Measurements from ENCODE around the gene CHCHD3. TPM values are rescaled to one million over a fixed set of nuclear protein-coding genes. Genes with fewer than 3 reads are reported as not detected.
"Not testable (repeated sequence)": the region's sequence is repeated elsewhere in the genome, so short reads cannot be mapped to it uniquely, and the experiment has no call there.

CHCHD3 gene
- total and polyA plus RNA-seq, 2 experiments from 2014 or later: 65.3 to 68.5 TPM

DNA sequence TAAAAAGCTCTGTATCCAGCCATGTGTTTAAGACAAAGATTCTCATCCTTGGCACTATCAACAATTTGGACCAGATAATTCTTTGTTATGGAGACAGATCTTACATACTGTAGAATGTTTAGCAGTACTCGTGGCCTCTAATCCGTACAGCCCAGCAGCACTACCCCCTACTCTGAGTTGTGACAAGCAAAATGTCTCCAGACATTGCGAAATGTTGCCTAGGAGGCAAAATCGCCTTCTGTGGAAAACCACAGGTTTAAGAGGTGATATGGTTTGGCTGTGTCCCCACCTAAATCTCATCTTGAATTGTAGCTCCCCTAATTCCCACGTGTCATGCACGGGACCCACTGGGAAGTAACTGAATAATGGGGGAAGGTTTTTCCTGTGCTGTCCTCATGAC, 186.7 kb downstream of the CHCHD3 start:
- WGBS (ENCODE audit: low lambda C conversion rate, missing lambda C conversion rate): 84% methylated on average over 6 of the region's 6 CpGs
- TF ChIP-seq, protein P1, sequence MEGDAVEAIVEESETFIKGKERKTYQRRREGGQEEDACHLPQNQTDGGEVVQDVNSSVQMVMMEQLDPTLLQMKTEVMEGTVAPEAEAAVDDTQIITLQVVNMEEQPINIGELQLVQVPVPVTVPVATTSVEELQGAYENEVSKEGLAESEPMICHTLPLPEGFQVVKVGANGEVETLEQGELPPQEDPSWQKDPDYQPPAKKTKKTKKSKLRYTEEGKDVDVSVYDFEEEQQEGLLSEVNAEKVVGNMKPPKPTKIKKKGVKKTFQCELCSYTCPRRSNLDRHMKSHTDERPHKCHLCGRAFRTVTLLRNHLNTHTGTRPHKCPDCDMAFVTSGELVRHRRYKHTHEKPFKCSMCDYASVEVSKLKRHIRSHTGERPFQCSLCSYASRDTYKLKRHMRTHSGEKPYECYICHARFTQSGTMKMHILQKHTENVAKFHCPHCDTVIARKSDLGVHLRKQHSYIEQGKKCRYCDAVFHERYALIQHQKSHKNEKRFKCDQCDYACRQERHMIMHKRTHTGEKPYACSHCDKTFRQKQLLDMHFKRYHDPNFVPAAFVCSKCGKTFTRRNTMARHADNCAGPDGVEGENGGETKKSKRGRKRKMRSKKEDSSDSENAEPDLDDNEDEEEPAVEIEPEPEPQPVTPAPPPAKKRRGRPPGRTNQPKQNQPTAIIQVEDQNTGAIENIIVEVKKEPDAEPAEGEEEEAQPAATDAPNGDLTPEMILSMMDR (IDR thresholded peaks at IDR 0.05; ENCODE audit: poor library complexity): no peak
- TF ChIP-seq EZH2phosphoT487 (IDR thresholded peaks at IDR 0.05; ENCODE audit: low read depth, severe bottlenecking, unreplicated experiment): no peak
- TF ChIP-seq EZH2 (IDR thresholded peaks at IDR 0.05; ENCODE audit: borderline replicate concordance): no peak

DNA sequence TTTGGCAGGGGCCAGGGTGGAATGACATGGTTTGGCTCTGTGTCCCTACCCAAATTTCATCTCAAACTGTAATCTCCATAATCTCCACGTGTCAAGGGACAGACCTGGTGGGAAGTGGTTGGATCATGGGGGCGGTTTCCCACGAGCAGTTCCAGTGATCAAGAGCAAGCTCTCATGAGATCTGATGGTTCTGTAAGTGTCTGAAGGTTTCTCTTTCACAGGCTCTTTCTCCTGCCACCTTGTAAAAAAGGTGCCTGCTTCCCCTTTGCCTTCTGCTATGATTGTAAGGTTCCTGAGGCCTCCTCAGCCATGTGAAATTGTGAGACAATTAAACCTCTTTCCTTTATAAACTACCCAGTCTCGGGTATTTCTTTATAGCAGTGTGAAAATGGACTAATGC, 188.3 kb downstream of the CHCHD3 start:
- TF ChIP-seq, protein P1 (IDR thresholded peaks at IDR 0.05; ENCODE audit: poor library complexity): no peak
- TF ChIP-seq EZH2 (IDR thresholded peaks at IDR 0.05; ENCODE audit: borderline replicate concordance): no peak
- H3K4me3 ChIP-seq: no peak overlapping the region
- no peaks in the 10 kb centered on the region for H3K4me1 ChIP-seq (ENCODE audit: insufficient read depth)
- no peaks in the 10 kb centered on the region for H3K9me3 ChIP-seq (ENCODE audit: low read depth)
- H3K4me2 ChIP-seq: no peak overlapping the region
- H3K36me3 ChIP-seq (replicated peaks; ENCODE audit: insufficient read depth, low read depth): no peaks in the 10 kb centered on the region
- no peaks in the 10 kb centered on the region for H3K27me3 ChIP-seq
- H2AFZ ChIP-seq: no peak overlapping the region
- DNase-seq (ENCODE audit: low spot score): no peak
- no peaks in the 10 kb centered on the region for H3K9me2 ChIP-seq (replicated peaks; ENCODE audit: insufficient read depth)
- H4K20me1 ChIP-seq (ENCODE audit: insufficient read depth, poor library complexity, severe bottlenecking): no peaks in the 10 kb centered on the region
- WGBS (ENCODE audit: low lambda C conversion rate, missing lambda C conversion rate): 93% methylated on average over 4 of the region's 4 CpGs
- H3K27ac ChIP-seq: no peak overlapping the region
- no peaks in the 10 kb centered on the region for H3K79me2 ChIP-seq

More for the DNA sequence above, 186.7 kb downstream of the CHCHD3 start:
- Histone ChIP-seq H3K79me2 (no peaks in the 10 kb centered on the region), H3K36me3 (replicated peaks; ENCODE audit: insufficient read depth, low read depth) (no peaks in the 10 kb centered on the region), H3K4me1 (ENCODE audit: insufficient read depth) (no peaks in the 10 kb centered on the region), H3K9me3 (ENCODE audit: low read depth) (no peaks in the 10 kb centered on the region), H2AFZ (no peak overlapping the region), H3K27ac (no peak overlapping the region), H3K4me2 (no peak overlapping the region), H3K27me3 (no peaks in the 10 kb centered on the region), H3K9me2 (replicated peaks; ENCODE audit: insufficient read depth) (no peaks in the 10 kb centered on the region), H3K4me3 (no peak overlapping the region), H4K20me1 (ENCODE audit: insufficient read depth, poor library complexity, severe bottlenecking) (no peaks in the 10 kb centered on the region)
- no peak for DNase-seq (ENCODE audit: low spot score)

DNA sequence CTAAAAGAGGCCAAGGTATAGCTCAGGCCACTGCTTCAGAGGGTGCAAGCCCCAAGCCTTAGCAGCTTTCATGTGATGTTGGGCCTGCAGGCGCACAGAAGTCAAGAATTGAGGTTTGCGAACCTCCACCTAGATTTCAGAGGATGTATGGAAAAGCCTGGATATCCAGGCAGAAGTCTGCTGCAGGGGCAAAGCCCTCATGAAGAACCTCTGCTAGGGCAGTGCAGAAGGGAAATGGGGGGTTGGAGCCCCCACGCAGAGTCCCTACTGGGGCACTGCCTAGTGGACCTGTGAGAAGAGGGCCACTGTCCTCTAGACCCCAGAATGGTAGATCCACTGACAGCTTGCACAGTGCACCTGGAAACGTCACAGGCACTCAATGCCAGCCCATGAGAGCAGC, 189.1 kb downstream of the CHCHD3 start:
- not testable (repeated sequence) for H3K27me3 ChIP-seq; H3K79me2 ChIP-seq; H3K9me2 ChIP-seq (replicated peaks; ENCODE audit: insufficient read depth); H3K36me3 ChIP-seq (replicated peaks; ENCODE audit: insufficient read depth, low read depth); H3K4me1 ChIP-seq (ENCODE audit: insufficient read depth); H3K9me3 ChIP-seq (ENCODE audit: low read depth); H2AFZ ChIP-seq; H3K27ac ChIP-seq; H3K4me2 ChIP-seq; H3K4me3 ChIP-seq; DNase-seq (ENCODE audit: low spot score); H4K20me1 ChIP-seq (ENCODE audit: insufficient read depth, poor library complexity, severe bottlenecking)
- WGBS (ENCODE audit: low lambda C conversion rate, missing lambda C conversion rate): 98% methylated on average over 4 of the region's 4 CpGs

DNA sequence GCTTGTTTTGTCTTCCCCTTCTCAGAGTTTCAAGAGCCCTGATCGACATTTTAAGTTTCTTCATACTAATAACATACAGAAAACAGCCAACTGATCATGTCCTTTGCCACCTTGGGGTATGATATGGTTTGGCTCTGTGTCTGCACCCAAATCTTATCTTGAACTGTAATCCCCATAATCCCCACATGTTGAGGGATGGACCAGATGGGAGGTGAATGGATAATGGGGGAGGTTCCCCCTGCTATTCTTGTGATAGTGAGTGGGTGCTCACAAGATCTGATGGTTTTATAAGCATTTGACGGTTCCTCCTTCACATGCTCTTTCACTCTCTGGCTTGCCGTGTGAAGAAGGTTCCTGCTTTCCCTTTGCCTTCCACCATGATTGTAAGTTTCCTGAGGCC, 190.3 kb downstream of the CHCHD3 start:
- no peak overlapping the region for H3K27ac ChIP-seq
- no peak overlapping the region for H3K4me3 ChIP-seq
- 70% methylated on average over 3 of the region's 3 CpGs for WGBS (ENCODE audit: low lambda C conversion rate, missing lambda C conversion rate)
- DNase-seq (ENCODE audit: low spot score): no peak
- no peaks in the 10 kb centered on the region for H3K27me3 ChIP-seq
- H3K79me2 ChIP-seq: peaks cover 5% of the 10 kb centered on the region
- no peaks in the 10 kb centered on the region for H4K20me1 ChIP-seq (ENCODE audit: insufficient read depth, poor library complexity, severe bottlenecking)
- no peaks in the 10 kb centered on the region for H3K4me1 ChIP-seq (ENCODE audit: insufficient read depth)
- no peaks in the 10 kb centered on the region for H3K9me3 ChIP-seq (ENCODE audit: low read depth)
- no peaks in the 10 kb centered on the region for H3K36me3 ChIP-seq (replicated peaks; ENCODE audit: insufficient read depth, low read depth)
- no peaks in the 10 kb centered on the region for H3K9me2 ChIP-seq (replicated peaks; ENCODE audit: insufficient read depth)
- TF ChIP-seq EZH2phosphoT487 (IDR thresholded peaks at IDR 0.05; ENCODE audit: low read depth, severe bottlenecking, unreplicated experiment) (no peak), EZH2 (IDR thresholded peaks at IDR 0.05; ENCODE audit: borderline replicate concordance) (no peak)
- TF ChIP-seq, protein P1 (IDR thresholded peaks at IDR 0.05; ENCODE audit: poor library complexity): no peak
- no peak overlapping the region for H3K4me2 ChIP-seq
- no peak overlapping the region for H2AFZ ChIP-seq

Measured in hepatocyte (in vitro differentiated cells).